Endothelial cell of umbilical vein (primary cell): ENCODE data around the gene R3HCC1L. TPM values are rescaled to one million over a fixed set of nuclear protein-coding genes. Genes with fewer than 3 reads are reported as not detected.

Experiments used
- BruUV-seq: library from RNA; stranded (reverse); fragments of 400-500 nt; replicated peaks from 2 replicates; lab custom pipeline; 2021; lab: Mats Ljungman, UMichigan
- CTCF ChIA-PET: fragments of 300-600, 350-600 bp; sonication (Branson Sonifier 250); formaldehyde crosslinking; loops from one replicate; lab custom pipeline; 2021; ENCODE audit warnings: antibody characterized with exemption, inconsistent platforms; lab: Charles Lee
- POLR2A ChIA-PET: fragments of 300-600, 350-600 bp; sonication (Branson Sonifier 250); formaldehyde crosslinking; loops from one replicate; lab custom pipeline; 2021; ENCODE audit warnings: antibody characterized with exemption, inconsistent platforms; lab: Charles Lee
- DNase-seq: peaks from one replicate; pipeline ENCODE4 v3.0.0-alpha.2; 2011; ENCODE audit warnings: low read depth, low spot score
- FAIRE-seq: peaks from 2 replicates; lab custom pipeline; 2011; peaks lifted over from hg19 to GRCh38; lab: Jason Lieb, UNC
- H2AFZ ChIP-seq: 2 replicates; pipeline ENCODE4 v1.6.0; 2012; ENCODE audit warnings: low read depth, low read length, control low read depth, inconsistent platforms
- H3K27ac ChIP-seq: 2 replicates; pipeline ENCODE4 v1.5.1; 2011; ENCODE audit warnings: low read depth, mild to moderate bottlenecking, control low read depth, low read length, moderate library complexity; ENCODE audit not compliant: insufficient read depth
- H3K27me3 ChIP-seq, 2 experiments: 2 replicates each; pipeline versions ENCODE4 v1.6.0 to v1.6.1; 2011; ENCODE audit warnings: low read length in 2 of 2, mixed read lengths in 1 of 2; ENCODE audit not compliant: control insufficient read depth in 2 of 2, insufficient read depth in 2 of 2
- H3K36me3 ChIP-seq, 2 experiments: 2 replicates in 1 of 2; 3 replicates in 1 of 2; pipeline ENCODE4 v1.5.1; 2011; ENCODE audit warnings: low read length in 2 of 2, mild to moderate bottlenecking in 1 of 2, moderate library complexity in 1 of 2; ENCODE audit not compliant: control insufficient read depth in 2 of 2, insufficient read depth in 2 of 2; ENCODE audit errors: extremely low read depth in 1 of 2
- H3K4me1 ChIP-seq: 3 replicates; pipeline ENCODE4 v1.5.1; 2011; ENCODE audit warnings: mild to moderate bottlenecking, low read length; ENCODE audit not compliant: control insufficient read depth, insufficient read depth; ENCODE audit errors: extremely low read depth
- H3K4me2 ChIP-seq: 2 replicates; pipeline ENCODE4 v1.6.1; 2011; ENCODE audit warnings: low read length, control low read depth, mixed read lengths; ENCODE audit not compliant: insufficient read depth
- H3K4me3 ChIP-seq, 3 experiments: fragments of 200-600 bp in 1 of 3; sonication (generic), shearing (Covaris generic) in 1 of 3; replicated peaks in 1 of 3; 2 replicates each; pipeline ENCODE4 v1.5.1; 2011 to 2016; ENCODE audit warnings: control low read depth in 3 of 3, low read length in 3 of 3, mild to moderate bottlenecking in 2 of 3, inconsistent platforms in 1 of 3, low read depth in 1 of 3, moderate library complexity in 1 of 3; ENCODE audit not compliant: insufficient read depth in 1 of 3
- H3K79me2 ChIP-seq: 2 replicates; pipeline ENCODE4 v1.6.0; 2012; ENCODE audit warnings: low read length, inconsistent platforms; ENCODE audit not compliant: control insufficient read depth, insufficient read depth
- H3K9ac ChIP-seq: replicated peaks from 2 replicates; pipeline ENCODE3; 2011; ENCODE audit warnings: low read length, control low read depth; ENCODE audit not compliant: insufficient read depth; ENCODE audit errors: extremely low read depth
- H3K9me1 ChIP-seq: replicated peaks from 3 replicates; pipeline ENCODE4 v1.6.0; 2011; ENCODE audit warnings: mild to moderate bottlenecking, low read length; ENCODE audit not compliant: control insufficient read depth, insufficient read depth; ENCODE audit errors: extremely low read depth
- H3K9me3 ChIP-seq: replicated peaks from 2 replicates; pipeline ENCODE4 v1.5.1; 2012; ENCODE audit warnings: low read length, inconsistent platforms; ENCODE audit not compliant: control insufficient read depth, insufficient read depth
- H4K20me1 ChIP-seq: replicated peaks from 2 replicates; pipeline ENCODE3; 2011; ENCODE audit warnings: mild to moderate bottlenecking, low read length; ENCODE audit not compliant: control insufficient read depth, insufficient read depth; ENCODE audit errors: extremely low read depth
- EZH2 ChIP-seq: IDR thresholded peaks from 2 replicates; pipeline ENCODE4 v1.6.1; 2012; ENCODE audit warnings: borderline replicate concordance, low read depth, mild to moderate bottlenecking, moderate library complexity, low read length, inconsistent platforms; ENCODE audit not compliant: severe bottlenecking
- FOS ChIP-seq: IDR thresholded peaks from 2 replicates; pipeline ENCODE4 v1.6.1; 2011; ENCODE audit warnings: mild to moderate bottlenecking, low read length, moderate library complexity, borderline replicate concordance; ENCODE audit not compliant: insufficient read depth
- GATA2 ChIP-seq: IDR thresholded peaks from 2 replicates; pipeline ENCODE4 v1.7.0; 2011; ENCODE audit warnings: low read depth, mild to moderate bottlenecking, moderate library complexity, mixed read lengths, low read length; ENCODE audit not compliant: insufficient read length, insufficient read depth
- JUN ChIP-seq: IDR thresholded peaks from 2 replicates; pipeline ENCODE4 v1.6.1; 2011; ENCODE audit warnings: borderline replicate concordance, low read depth; ENCODE audit not compliant: insufficient read length, insufficient read depth
- MYC ChIP-seq: IDR thresholded peaks from one replicate; pipeline ENCODE4 v1.6.1; 2011; ENCODE audit warnings: mild to moderate bottlenecking, low read depth, low read length
- POLR2A ChIP-seq: IDR thresholded peaks from 2 replicates; pipeline ENCODE4 v1.6.1; 2012; ENCODE audit warnings: low read depth, mild to moderate bottlenecking, control low read depth, low read length
- POLR2AphosphoS5 ChIP-seq: IDR thresholded peaks from 2 replicates; pipeline ENCODE4 v1.6.1; 2012; ENCODE audit warnings: low read depth, mild to moderate bottlenecking, control low read depth, low read length, moderate library complexity; ENCODE audit not compliant: insufficient read depth
- dilution Hi-C: fragments of 300-500 bp; cut with MboI; formaldehyde crosslinking; loops from one replicate; pipeline ENCODE4 v1.15.0; 2019; ENCODE audit warnings: low sequenced_read_pairs; ENCODE audit not compliant: extremely low pct_ligation_motif_present
- intact Hi-C: fragments of 100-400 bp; cut with micrococcal nuclease; formaldehyde crosslinking; loops from one replicate; pipeline ENCODE4 v1.10.0; 2022
- polyA plus RNA-seq, 4 experiments: library from polyadenylated mRNA; depleted of rRNA in 3 of 4; stranded (reverse) in 3 of 4; unstranded in 1 of 4; fragments of >200 nt; gene quantifications; 2 replicates each; pipeline versions ENCODE4 v1.2.1 to v1.2.3, GENCODE V29; 2011 to 2012; ENCODE audit warnings: missing spikeins in 1 of 4
- total RNA-seq: library from RNA; stranded (reverse); gene quantifications from 2 replicates; pipeline ENCODE4 v1.2.3, GENCODE V29; 2021
- TF ChIP-seq, protein P1 (sequence below): IDR thresholded peaks from 2 replicates; pipeline ENCODE4 v1.6.1; 2011; ENCODE audit not compliant: insufficient read depth, insufficient read length
- TF ChIP-seq, protein P2 (sequence below), 2 donors: IDR thresholded peaks; 1 replicate in 1 of 2; 2 replicates in 1 of 2; pipeline ENCODE4 v1.5.1; 2011; ENCODE audit warnings: low read length in 2 of 2, mild to moderate bottlenecking in 2 of 2, moderate library complexity in 2 of 2, control low read depth in 1 of 2, inconsistent platforms in 1 of 2, low read depth in 1 of 2; ENCODE audit not compliant: insufficient read depth in 1 of 2; ENCODE audit errors: extremely low read depth in 1 of 2

Gene R3HCC1L
- total and polyA plus RNA-seq, 2 donors (not counting 3 experiments of a cell fraction or from before 2014, with no cell fraction given): 6.3 to 12.4 TPM

DNA sequence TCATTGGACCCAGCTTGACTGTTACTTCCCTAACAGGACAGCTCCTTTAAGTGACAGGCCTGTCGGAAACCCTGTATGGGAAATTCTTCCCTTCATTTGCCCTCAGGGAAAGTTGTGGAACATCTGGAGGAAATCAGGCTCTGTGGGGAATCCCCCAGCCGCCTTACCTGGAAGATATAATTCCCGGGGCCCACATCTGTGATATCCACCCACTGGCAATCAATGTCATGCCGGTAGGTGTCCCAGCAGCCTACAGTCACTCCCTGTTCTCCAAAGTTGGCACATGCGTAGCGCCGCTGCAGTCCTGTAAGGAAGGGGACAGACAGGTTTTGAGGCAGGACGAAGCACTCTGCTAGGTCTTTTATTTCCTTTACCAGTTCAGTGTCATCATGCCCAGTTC is 116.9 kb downstream of the R3HCC1L start:
- Histone ChIP-seq H3K4me1 (no peaks in the 10 kb centered on the region), H3K4me3 (no peak overlapping the region), H4K20me1 (no peaks in the 10 kb centered on the region), H3K79me2 (no peaks in the 10 kb centered on the region), H3K9ac (no peak overlapping the region), H3K36me3 (peaks cover 0 to 2% of the 10 kb centered on the region in 2 experiments), H2AFZ (no peak overlapping the region), H3K27me3 (no peaks in the 10 kb centered on the region), H3K27ac (no peak overlapping the region), H3K9me1 (no peaks in the 10 kb centered on the region), H3K9me3 (no peaks in the 10 kb centered on the region), H3K4me2 (no peak overlapping the region)
- TF ChIP-seq FOS: no peak
- no peak for TF ChIP-seq JUN
- TF ChIP-seq MYC: no peak
- no peak for TF ChIP-seq EZH2
- TF ChIP-seq POLR2AphosphoS5: no peak
- TF ChIP-seq POLR2A: no peak
- dilution Hi-C loops: no loop called here
- FAIRE-seq: no peak
- DNase-seq: no peak
- ChIA-PET CTCF (interaction anchor here (2.2 kb wide), 1 partner anchor 58 kb away, joined by 5 read pairs; no protein-coding TSS in a partner anchor), POLR2A (no interaction called here)
- no TSS peak for BruUV-seq
- intact Hi-C loops: no loop called here

DNA sequence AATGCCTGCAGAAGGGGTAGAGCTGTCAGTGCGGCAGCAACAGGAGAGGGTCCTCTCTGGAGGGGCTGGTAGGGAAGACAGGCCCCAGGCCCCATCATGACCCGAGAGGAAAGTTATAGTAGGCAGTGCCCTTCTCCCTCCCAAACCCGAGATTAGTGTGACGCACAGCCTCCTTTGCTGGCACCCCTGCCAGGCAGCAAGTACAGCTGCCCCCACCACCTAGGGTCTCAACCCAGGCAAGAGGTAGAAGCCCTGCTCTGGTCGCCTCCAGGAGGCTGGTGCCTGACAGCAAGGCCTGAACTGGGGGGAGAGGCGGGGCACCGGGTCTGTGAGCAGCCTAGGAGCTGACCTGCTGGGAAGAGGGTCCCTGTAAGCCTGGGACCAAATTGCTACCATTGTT is 118.0 kb downstream of the R3HCC1L start:
- ChIA-PET CTCF (no interaction called here), POLR2A (no interaction called here)
- intact Hi-C loops: no loop called here
- BruUV-seq: no TSS peak
- Histone ChIP-seq H3K79me2 (no peaks in the 10 kb centered on the region), H3K4me3 (no peak overlapping the region), H3K9me3 (no peaks in the 10 kb centered on the region), H3K27me3 (no peaks in the 10 kb centered on the region), H3K36me3 (peaks cover 0 to 2% of the 10 kb centered on the region in 2 experiments), H4K20me1 (no peaks in the 10 kb centered on the region), H3K4me1 (no peaks in the 10 kb centered on the region), H3K27ac (no peak overlapping the region), H3K9me1 (no peaks in the 10 kb centered on the region), H2AFZ (no peak overlapping the region), H3K9ac (no peak overlapping the region), H3K4me2 (no peak overlapping the region)
- dilution Hi-C loops: no loop called here
- no peak for FAIRE-seq
- TF ChIP-seq GATA2 (no peak), FOS (no peak), JUN (no peak), MYC (no peak), EZH2 (no peak), POLR2AphosphoS5 (no peak), POLR2A (no peak)
- TF ChIP-seq, protein P1, sequence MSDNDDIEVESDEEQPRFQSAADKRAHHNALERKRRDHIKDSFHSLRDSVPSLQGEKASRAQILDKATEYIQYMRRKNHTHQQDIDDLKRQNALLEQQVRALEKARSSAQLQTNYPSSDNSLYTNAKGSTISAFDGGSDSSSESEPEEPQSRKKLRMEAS: no peak
- TF ChIP-seq, protein P2, sequence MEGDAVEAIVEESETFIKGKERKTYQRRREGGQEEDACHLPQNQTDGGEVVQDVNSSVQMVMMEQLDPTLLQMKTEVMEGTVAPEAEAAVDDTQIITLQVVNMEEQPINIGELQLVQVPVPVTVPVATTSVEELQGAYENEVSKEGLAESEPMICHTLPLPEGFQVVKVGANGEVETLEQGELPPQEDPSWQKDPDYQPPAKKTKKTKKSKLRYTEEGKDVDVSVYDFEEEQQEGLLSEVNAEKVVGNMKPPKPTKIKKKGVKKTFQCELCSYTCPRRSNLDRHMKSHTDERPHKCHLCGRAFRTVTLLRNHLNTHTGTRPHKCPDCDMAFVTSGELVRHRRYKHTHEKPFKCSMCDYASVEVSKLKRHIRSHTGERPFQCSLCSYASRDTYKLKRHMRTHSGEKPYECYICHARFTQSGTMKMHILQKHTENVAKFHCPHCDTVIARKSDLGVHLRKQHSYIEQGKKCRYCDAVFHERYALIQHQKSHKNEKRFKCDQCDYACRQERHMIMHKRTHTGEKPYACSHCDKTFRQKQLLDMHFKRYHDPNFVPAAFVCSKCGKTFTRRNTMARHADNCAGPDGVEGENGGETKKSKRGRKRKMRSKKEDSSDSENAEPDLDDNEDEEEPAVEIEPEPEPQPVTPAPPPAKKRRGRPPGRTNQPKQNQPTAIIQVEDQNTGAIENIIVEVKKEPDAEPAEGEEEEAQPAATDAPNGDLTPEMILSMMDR (IDR thresholded peaks at IDR 0.05; ENCODE audit: extremely low read depth in 1 of 2, insufficient read depth in 1 of 2, low read depth in 1 of 2, low read length in 2 of 2): no peak
- no peak for DNase-seq
